GM23338 (cell line): ENCODE results near the gene TYRP1. TPM values are rescaled to one million over a fixed set of nuclear protein-coding genes. Genes with fewer than 3 reads are reported as not detected.

Source experiments
- ATAC-seq: fragments of 200-7000 bp; cut with Tn5 transposase; 3 replicates; pipeline ENCODE4 v1.9.1; 2020
- DNase-seq: peaks from one replicate; pipeline ENCODE4 v3.0.0-alpha.2; 2015; ENCODE audit warnings: low spot score
- H2AFZ ChIP-seq: fragments of 200-600 bp; sonication (generic); 2 replicates; pipeline ENCODE4 v1.8.0; 2016; ENCODE audit warnings: antibody characterized with exemption, mild to moderate bottlenecking, moderate library complexity
- H3F3A ChIP-seq: fragments of 200-600 bp; sonication (generic); replicated peaks from 2 replicates; pipeline ENCODE4 v1.8.0; 2017; ENCODE audit warnings: antibody characterized with exemption, mixed run types, low read depth
- H3K27ac ChIP-seq: fragments of 200-600 bp; sonication (generic); 2 replicates; pipeline ENCODE4 v1.6.1; 2016; ENCODE audit warnings: low read depth
- H3K27me3 ChIP-seq: fragments of 200-600 bp; sonication (generic); 2 replicates; pipeline ENCODE4 v1.8.0; 2016; ENCODE audit warnings: mild to moderate bottlenecking, mixed run types, moderate library complexity; ENCODE audit not compliant: insufficient read depth
- H3K36me3 ChIP-seq: fragments of 200-600 bp; sonication (generic); 2 replicates; pipeline ENCODE4 v1.8.0; 2016; ENCODE audit warnings: mild to moderate bottlenecking; ENCODE audit not compliant: insufficient read depth
- H3K4me1 ChIP-seq: fragments of 200-600 bp; sonication (generic); 2 replicates; pipeline ENCODE4 v1.8.0; 2016; ENCODE audit warnings: mild to moderate bottlenecking, moderate library complexity; ENCODE audit not compliant: insufficient read depth
- H3K4me2 ChIP-seq: fragments of 200-600 bp; sonication (generic); 2 replicates; pipeline ENCODE4 v1.7.1; 2017; ENCODE audit warnings: mixed run types
- H3K4me3 ChIP-seq: fragments of 200-600 bp; sonication (generic); 2 replicates; pipeline ENCODE4 v1.6.1; 2016; ENCODE audit warnings: mixed run types
- H3K79me2 ChIP-seq: fragments of 200-600 bp; sonication (generic); replicated peaks from 2 replicates; pipeline ENCODE4 v1.8.0; 2017; ENCODE audit warnings: mild to moderate bottlenecking; ENCODE audit not compliant: insufficient read depth
- H3K9me2 ChIP-seq: fragments of 200-600 bp; sonication (generic); 2 replicates; pipeline ENCODE4 v1.8.0; 2017; ENCODE audit not compliant: insufficient read depth
- H4K20me1 ChIP-seq: fragments of 200-600 bp; sonication (generic); replicated peaks from 2 replicates; pipeline ENCODE4 v1.8.0; 2017; ENCODE audit warnings: mild to moderate bottlenecking; ENCODE audit not compliant: insufficient read depth
- H3K27ac Mint-ChIP-seq: 2 replicates; pipeline ENCODE4 v1.8.0; 2020; ENCODE audit warnings: inconsistent platforms, mild to moderate bottlenecking, moderate library complexity, mixed read lengths
- H3K27me3 Mint-ChIP-seq: 3 replicates; pipeline ENCODE4 v1.8.0; 2022; ENCODE audit warnings: low read depth, mild to moderate bottlenecking, moderate library complexity, mixed read lengths, inconsistent platforms; ENCODE audit not compliant: insufficient read depth, poor library complexity
- H3K36me3 Mint-ChIP-seq: 3 replicates; pipeline ENCODE4 v1.8.0; 2021; ENCODE audit warnings: low read depth, mild to moderate bottlenecking, inconsistent platforms, moderate library complexity, mixed read lengths
- H3K4me1 Mint-ChIP-seq: 3 replicates; pipeline ENCODE4 v1.8.0; 2020; ENCODE audit warnings: mild to moderate bottlenecking, inconsistent platforms, mixed read lengths
- H3K4me3 Mint-ChIP-seq: 3 replicates; pipeline ENCODE4 v1.8.0; 2021; ENCODE audit warnings: moderate library complexity, mild to moderate bottlenecking, inconsistent platforms, mixed read lengths
- H3K9me3 Mint-ChIP-seq: 3 replicates; pipeline ENCODE4 v1.8.0; 2020; ENCODE audit warnings: moderate library complexity, mild to moderate bottlenecking, inconsistent platforms, mixed read lengths
- CTCF ChIP-seq, 2 experiments: fragments of 200-600 bp in 1 of 2; sonication (generic) in 1 of 2; conservative IDR thresholded peaks; 2 replicates each; pipeline versions ENCODE4 v1.5.1 to v1.6.1; 2016 to 2017; ENCODE audit warnings: antibody characterized with exemption in 2 of 2, low read depth in 2 of 2, mild to moderate bottlenecking in 2 of 2, moderate library complexity in 1 of 2
- NANOG ChIP-seq: IDR thresholded peaks from 2 replicates; pipeline ENCODE4 v1.6.1; 2016; ENCODE audit warnings: antibody characterized with exemption, borderline replicate concordance
- POLR2AphosphoS5 ChIP-seq: IDR thresholded peaks from 2 replicates; pipeline ENCODE4 v1.6.1; 2016; ENCODE audit warnings: antibody characterized with exemption, low read depth
- REST ChIP-seq: IDR thresholded peaks from one replicate; pipeline ENCODE4 v1.6.1; 2018; ENCODE audit warnings: antibody characterized with exemption; ENCODE audit not compliant: unreplicated experiment
- STAT1 ChIP-seq: IDR thresholded peaks from one replicate; pipeline ENCODE4 v1.6.1; 2016; ENCODE audit warnings: antibody characterized with exemption; ENCODE audit not compliant: unreplicated experiment
- ZNF331 ChIP-seq: fragments of 250-450 bp; sonication (Bioruptor Pico); IDR thresholded peaks from 2 replicates; pipeline ENCODE4 v1.5.0; 2020; ENCODE audit warnings: low read depth, mild to moderate bottlenecking, moderate library complexity
- polyA plus RNA-seq: library from polyadenylated mRNA; unstranded; fragments of >200 nt; fragmentation: Nextera tagmentation; extraction: Ambion mirVana; gene quantifications from 2 replicates; pipeline ENCODE4 v1.2.1, GENCODE V29; 2016
- total RNA-seq: library from RNA; depleted of rRNA; stranded (reverse); fragments of >200 nt; shearing (Covaris generic); gene quantifications from 2 replicates; pipeline ENCODE4 v1.2.3, GENCODE V29; 2014

Gene TYRP1
- total and polyA plus RNA-seq, 2 experiments from 2014 or later = not detected

- TF ChIP-seq REST = no peak
Observed at GRCh38 chr9:12658531-12659209, 34.5 kb upstream of the TYRP1 start (continued).

- no peak overlapping the region for H3K27ac ChIP-seq
- DNase-seq (no peak), ATAC-seq (no peak)
- H4K20me1 ChIP-seq = no peaks in the 10 kb centered on the region
- H3K9me2 ChIP-seq = no peaks in the 10 kb centered on the region
- H3K79me2 ChIP-seq = no peaks in the 10 kb centered on the region
- no peak overlapping the region for H3K4me2 ChIP-seq
- no peak overlapping the region for H3K4me3 ChIP-seq
- H3K36me3 ChIP-seq = no peaks in the 10 kb centered on the region
- no peak for TF ChIP-seq REST
- TF ChIP-seq NANOG = no peak
- no peak for TF ChIP-seq ZNF331
- no peaks in the 10 kb centered on the region for H3F3A ChIP-seq
- Mint-ChIP-seq H3K36me3 (no peaks in the 10 kb centered on the region; the same call in 2 of the 3 replicates), H3K9me3 (peaks cover 6% of the 10 kb centered on the region; the same call in 1 of the 3 replicates), H3K27ac (no peak overlapping the region), H3K4me3 (no peak overlapping the region), H3K4me1 (no peaks in the 10 kb centered on the region), H3K27me3 (peaks cover 2% of the 10 kb centered on the region)
- H3K27me3 ChIP-seq = no peaks in the 10 kb centered on the region
- no peaks in the 10 kb centered on the region for H3K4me1 ChIP-seq
- H2AFZ ChIP-seq = no peak overlapping the region
Observed at GRCh38 chr9:12659220-12659619, 34.0 kb upstream of the TYRP1 start.

GRCh38 chr9:12666813-12667212 is 26.4 kb upstream of the TYRP1 start:
- H3K4me2 ChIP-seq = no peak overlapping the region
- H3K36me3 ChIP-seq = no peaks in the 10 kb centered on the region
- H3K9me3 Mint-ChIP-seq = no peaks in the 10 kb centered on the region; the same call in 2 of the 3 replicates
- ATAC-seq (peak; percentile 73), DNase-seq (peak; percentile 66)
- no peak overlapping the region for H3K4me3 ChIP-seq
- H3K9me2 ChIP-seq = no peaks in the 10 kb centered on the region
- no peaks in the 10 kb centered on the region for H4K20me1 ChIP-seq
- no peaks in the 10 kb centered on the region for H3K4me1 ChIP-seq
- H3K4me1 Mint-ChIP-seq = peaks cover 4% of the 10 kb centered on the region
- no peaks in the 10 kb centered on the region for H3K36me3 Mint-ChIP-seq
- no peaks in the 10 kb centered on the region for H3K27me3 ChIP-seq
- peak; percentile 59 to 64 for TF ChIP-seq CTCF (conservative IDR thresholded peaks at IDR 0.05; ENCODE audit: low read depth in 2 of 2)
- TF ChIP-seq POLR2AphosphoS5 = no peak
- no peak for TF ChIP-seq STAT1
- H3K27ac ChIP-seq = no peak overlapping the region
- H3K79me2 ChIP-seq = no peaks in the 10 kb centered on the region
- no peak overlapping the region for H3K27ac Mint-ChIP-seq
- H3K27me3 Mint-ChIP-seq = no peaks in the 10 kb centered on the region
- H2AFZ ChIP-seq = no peak overlapping the region
- no peaks in the 10 kb centered on the region for H3F3A ChIP-seq
- no peak overlapping the region for H3K4me3 Mint-ChIP-seq
